Uterus (tissue), 4 donors: ENCODE data around the gene KCNQ1. TPM values are rescaled to one million over a fixed set of nuclear protein-coding genes. Genes with fewer than 3 reads are reported as not detected.

ENCODE experiments used
- DNase-seq, 2 donors: peaks; one replicate each; pipeline ENCODE4 v3.0.0-alpha.2; 2019 to 2020
- H3K27ac ChIP-seq, 2 donors: fragments of 200-600 bp; sonication (generic); 1 replicate in 1 of 2; 2 replicates in 1 of 2; pipeline ENCODE4 v1.5.1; 2016 to 2018
- H3K27me3 ChIP-seq, 2 donors: fragments of 200-600 bp; sonication (generic); one replicate each; pipeline ENCODE4 v1.5.1; 2018 to 2019; ENCODE audit warnings: control low read depth in 1 of 2
- H3K36me3 ChIP-seq, 2 donors: fragments of 200-600 bp; sonication (generic); one replicate each; pipeline ENCODE4 v1.5.1; 2019; ENCODE audit warnings: control low read depth in 1 of 2
- H3K4me1 ChIP-seq, 2 donors: fragments of 200-600 bp; sonication (generic); one replicate each; pipeline ENCODE4 v1.5.1; 2018 to 2019; ENCODE audit warnings: control low read depth in 1 of 2
- H3K4me3 ChIP-seq, 2 donors: fragments of 200-600 bp; sonication (generic); 1 replicate in 1 of 2; 2 replicates in 1 of 2; pipeline ENCODE4 v1.5.1; 2018 to 2019; ENCODE audit warnings: mild to moderate bottlenecking in 1 of 2
- H3K9me3 ChIP-seq, 2 donors: fragments of 200-600 bp; sonication (generic); one replicate each; pipeline ENCODE4 v1.5.1; 2019; ENCODE audit warnings: control low read depth in 1 of 2
- CTCF ChIP-seq, 4 experiments: fragments of 200-600 bp in 2 of 4; fragments of 450-650 bp in 2 of 4; sonication (generic) in 2 of 4; IDR thresholded peaks; one replicate each; pipeline ENCODE4 v1.5.1; 2016 to 2019; ENCODE audit warnings: antibody characterized with exemption in 4 of 4, mild to moderate bottlenecking in 2 of 4, moderate library complexity in 1 of 4
- POLR2A ChIP-seq, 2 donors: fragments of 450-650 bp; IDR thresholded peaks; one replicate each; pipeline ENCODE4 v1.6.1; 2016; ENCODE audit warnings: antibody characterized with exemption in 2 of 2, mild to moderate bottlenecking in 1 of 2, moderate library complexity in 1 of 2
- intact Hi-C: fragments of 100-400 bp; cut with DNase I; formaldehyde crosslinking; loops from one replicate; pipeline ENCODE4 v1.15.1; 2023; ENCODE audit warnings: low total_unique reads
- total RNA-seq, 4 donors: library from RNA; depleted of rRNA in 3 of 4; stranded (reverse); fragments of >200 nt in 3 of 4; gene quantifications; one replicate each; pipeline versions ENCODE4 v1.1.0 to v1.2.4, GENCODE V29; 2014 to 2023
- donor health status: DM: yes; HTN: yes; CAD: no.

The KCNQ1 gene
- total RNA-seq, 4 donors from 2014 or later, result 2.6 to 10.4 (median 5.4) TPM

- Histone ChIP-seq H3K27ac (peak overlapping the region; percentile 1 to 36), H3K27me3 (no peaks in the 10 kb centered on the region), H3K9me3 (no peaks in the 10 kb centered on the region), H3K4me1 (peaks cover 4 to 11% of the 10 kb centered on the region in 2 donors), H3K36me3 (no peaks in the 10 kb centered on the region), H3K4me3 (no peak overlapping the region)
- intact Hi-C loops, result no loop called here
- TF ChIP-seq POLR2A (IDR thresholded peaks at IDR 0.05) (no peak), CTCF (IDR thresholded peaks at IDR 0.05) (no peak)
- peak; percentile 11 to 13 for DNase-seq
Measured at GRCh38 chr11:2781408-2782274, 336.8 kb downstream of the KCNQ1 start.

- TF ChIP-seq CTCF (IDR thresholded peaks at IDR 0.05), result no peak
- TF ChIP-seq POLR2A (IDR thresholded peaks at IDR 0.05), result no peak
- Histone ChIP-seq H3K27me3 (no peaks in the 10 kb centered on the region), H3K4me1 (peaks cover 4 to 11% of the 10 kb centered on the region in 2 donors), H3K9me3 (no peaks in the 10 kb centered on the region), H3K4me3 (no peak overlapping the region), H3K36me3 (no peaks in the 10 kb centered on the region), H3K27ac (no peak overlapping the region)
- intact Hi-C loops, result no loop called here
- DNase-seq, result no peak
Measured at GRCh38 chr11:2782769-2783168, 338.0 kb downstream of the KCNQ1 start.

- DNase-seq, result no peak
- TF ChIP-seq POLR2A (IDR thresholded peaks at IDR 0.05) (no peak), CTCF (IDR thresholded peaks at IDR 0.05) (no peak)
- intact Hi-C loops, result no loop called here
- Histone ChIP-seq H3K9me3 (no peaks in the 10 kb centered on the region), H3K36me3 (no peaks in the 10 kb centered on the region), H3K4me3 (no peak overlapping the region), H3K27ac (no peak overlapping the region), H3K4me1 (peaks cover 4 to 11% of the 10 kb centered on the region in 2 donors), H3K27me3 (no peaks in the 10 kb centered on the region)
Measured at GRCh38 chr11:2783536-2784082, 338.8 kb downstream of the KCNQ1 start.

- DNase-seq, result no peak
- no peak overlapping the region for H3K4me3 ChIP-seq
- TF ChIP-seq POLR2A (IDR thresholded peaks at IDR 0.05) (no peak), CTCF (IDR thresholded peaks at IDR 0.05) (no peak)
- H3K27ac ChIP-seq, result no peak overlapping the region
- no peaks in the 10 kb centered on the region for H3K27me3 ChIP-seq
- H3K9me3 ChIP-seq, result no peaks in the 10 kb centered on the region
- no peaks in the 10 kb centered on the region for H3K36me3 ChIP-seq
- H3K4me1 ChIP-seq, result no peaks in the 10 kb centered on the region
- intact Hi-C loops, result no loop called here
Measured at GRCh38 chr11:2787816-2788167, 343.0 kb downstream of the KCNQ1 start.
